Measurements from ENCODE around the gene UBE2C. TPM values are rescaled to one million over a fixed set of nuclear protein-coding genes. Genes with fewer than 3 reads are reported as not detected.

The UBE2C gene
- total and polyA plus RNA-seq, 2 of the 8 experiments (the other 6 are each of a cell fraction or from before 2014, with no cell fraction given) = 243 to 326 TPM

DNA sequence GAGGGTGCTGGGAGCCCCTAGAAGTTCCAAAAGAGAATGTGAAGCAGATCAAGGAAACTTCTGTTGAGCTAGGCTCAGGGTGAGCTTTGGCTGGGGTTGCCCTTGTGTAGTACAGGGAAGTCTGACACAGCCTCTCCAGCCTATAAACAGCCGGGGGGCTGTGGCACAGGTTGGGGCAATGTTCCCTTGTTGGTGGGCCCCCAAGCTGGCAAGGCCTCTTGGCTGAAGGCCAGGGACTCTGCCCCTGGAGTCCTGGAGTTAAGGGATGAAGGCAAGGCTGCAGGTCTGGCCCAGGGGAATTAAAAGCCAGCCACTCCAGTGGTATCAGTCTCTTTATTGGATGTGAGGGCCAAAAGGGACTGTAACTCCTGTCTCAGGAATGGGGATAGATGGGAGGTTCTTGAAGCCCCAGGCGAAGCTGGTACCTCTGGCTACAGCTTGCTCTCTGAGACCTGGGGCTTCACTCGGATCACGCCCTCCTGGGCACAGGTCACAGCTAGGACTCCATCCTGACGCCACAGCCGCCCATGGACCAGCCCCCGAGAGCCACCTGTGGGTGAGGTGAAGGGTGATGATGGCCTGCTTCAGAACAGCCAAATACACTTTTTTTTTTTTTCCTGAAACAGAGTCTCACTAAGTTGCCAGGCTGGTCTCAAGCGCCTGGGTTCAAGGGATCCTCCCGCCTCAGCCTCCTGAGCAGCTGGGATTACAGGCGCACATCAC is 29.1 kb downstream of the UBE2C start (continued):
- no peak for TF ChIP-seq SIN3A (conservative IDR thresholded peaks at IDR 0.05 in 1 of 2, IDR thresholded peaks at IDR 0.05 in 1 of 2; ENCODE audit: low read depth in 1 of 2, low read length in 2 of 2)
- no peak for TF ChIP-seq JUN (IDR thresholded peaks at IDR 0.05; ENCODE audit: low read depth, low read length)
- no peak for TF ChIP-seq CREB1 (IDR thresholded peaks at IDR 0.05)

Measured in H1 (cell line).